Fibroblast of peridontal ligament (primary cell): ENCODE data around the gene DISP3.
"Not testable (repeated sequence)": the region's sequence is repeated elsewhere in the genome, so short reads cannot be mapped to it uniquely, and the experiment has no call there.

ENCODE experiments used
- DNase-seq: peaks from one replicate; pipeline ENCODE4 v3.0.0-alpha.2; 2010; ENCODE audit errors: extremely low read depth

The DISP3 gene

DNA sequence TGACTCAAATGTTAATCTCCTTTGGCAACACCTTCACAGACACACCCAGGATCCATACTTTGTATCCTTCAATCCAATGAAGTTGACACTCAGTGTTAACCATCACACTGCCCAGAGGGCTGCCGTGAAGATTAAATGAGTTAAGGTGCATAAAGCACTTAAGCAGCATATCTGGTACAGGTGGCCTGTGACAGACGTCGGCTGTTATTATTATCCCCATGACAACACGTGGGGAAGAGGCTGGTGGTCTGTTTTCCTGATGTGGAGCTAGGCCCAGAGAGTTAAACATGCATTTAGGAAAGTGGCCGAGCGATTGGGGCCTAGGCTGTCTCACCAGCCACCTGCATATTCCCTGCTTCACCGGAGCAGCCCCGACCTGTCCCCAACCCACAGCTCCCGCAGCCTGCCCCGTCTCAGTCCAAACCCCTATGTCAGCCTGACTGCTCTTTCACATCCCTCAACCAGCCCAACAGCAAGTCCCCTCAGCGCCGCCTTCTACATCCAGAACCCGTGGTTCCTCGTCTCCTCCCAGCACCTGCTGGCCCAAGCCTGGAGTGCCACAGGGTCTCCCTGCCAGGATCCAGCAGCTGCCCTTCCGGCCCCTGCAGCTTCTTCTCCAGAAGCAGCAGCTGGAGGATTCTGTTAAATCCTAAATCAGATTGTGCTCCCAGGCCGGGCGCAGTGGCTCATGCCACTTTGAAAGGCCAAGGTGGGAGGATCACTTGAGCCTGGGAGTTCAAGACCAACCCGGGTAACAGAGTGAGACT is 97.3 kb downstream of the DISP3 start:
- DNase-seq: no peak

DNA sequence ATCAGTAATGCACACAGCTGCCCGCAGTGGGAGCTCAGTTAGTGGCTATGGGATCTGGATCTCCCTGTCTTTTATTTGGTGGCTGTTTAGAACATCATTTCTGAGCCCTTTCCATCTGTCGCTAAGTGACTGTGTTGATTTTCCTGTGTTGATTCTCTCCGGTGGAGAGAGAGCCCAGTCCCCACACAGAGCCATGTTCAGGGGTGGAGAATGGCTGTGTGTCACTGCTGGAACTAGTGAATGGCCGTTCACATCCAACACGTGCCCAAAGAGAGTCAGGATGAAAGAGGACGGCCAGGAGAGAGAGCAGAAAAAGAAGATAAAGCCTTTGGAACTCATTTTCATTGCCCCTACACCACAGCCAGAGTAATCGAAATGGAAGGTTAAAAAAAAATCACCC is 99.0 kb downstream of the DISP3 start:
- no peak for DNase-seq

DNA sequence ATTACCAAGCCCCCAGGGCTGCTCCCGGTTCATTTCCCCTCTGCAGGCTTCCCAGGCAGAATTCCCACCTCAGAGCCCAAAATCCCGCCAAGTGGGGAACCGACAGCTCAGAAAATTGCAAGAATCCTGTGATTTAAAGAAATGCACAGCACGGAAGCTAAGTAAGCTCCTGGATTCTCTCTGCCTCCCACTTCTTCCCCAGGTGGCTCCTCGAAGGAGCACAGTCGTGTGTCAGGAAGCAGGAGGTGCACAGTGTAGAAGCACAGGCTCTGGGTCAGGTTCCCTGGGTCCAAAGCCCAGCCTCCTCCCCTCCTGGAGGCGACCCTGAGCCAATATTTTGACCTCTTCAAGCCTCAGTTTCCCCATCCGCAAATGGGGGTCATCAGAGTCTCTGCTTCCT is 100.6 kb downstream of the DISP3 start:
- DNase-seq: no peak

DNA sequence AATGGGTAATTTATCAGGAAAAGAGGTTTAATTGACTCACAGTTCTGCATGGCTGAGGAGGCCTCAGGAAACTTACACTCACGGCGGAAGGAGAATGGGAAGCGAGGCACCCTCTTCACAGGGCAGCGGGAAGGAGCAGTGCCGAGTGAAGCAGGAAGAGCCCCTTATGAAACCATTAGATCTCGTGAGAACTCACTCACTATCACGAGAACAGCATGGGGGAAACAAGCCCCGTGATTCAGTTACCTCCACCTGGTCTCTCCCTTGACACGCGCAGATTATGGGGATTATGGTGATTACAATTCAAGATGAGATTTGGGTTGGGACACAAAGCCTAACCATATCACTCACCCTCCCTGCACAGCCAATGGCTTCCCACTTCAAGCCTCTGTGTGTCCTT is 101.1 kb downstream of the DISP3 start:
- DNase-seq: not testable (repeated sequence)

DNA sequence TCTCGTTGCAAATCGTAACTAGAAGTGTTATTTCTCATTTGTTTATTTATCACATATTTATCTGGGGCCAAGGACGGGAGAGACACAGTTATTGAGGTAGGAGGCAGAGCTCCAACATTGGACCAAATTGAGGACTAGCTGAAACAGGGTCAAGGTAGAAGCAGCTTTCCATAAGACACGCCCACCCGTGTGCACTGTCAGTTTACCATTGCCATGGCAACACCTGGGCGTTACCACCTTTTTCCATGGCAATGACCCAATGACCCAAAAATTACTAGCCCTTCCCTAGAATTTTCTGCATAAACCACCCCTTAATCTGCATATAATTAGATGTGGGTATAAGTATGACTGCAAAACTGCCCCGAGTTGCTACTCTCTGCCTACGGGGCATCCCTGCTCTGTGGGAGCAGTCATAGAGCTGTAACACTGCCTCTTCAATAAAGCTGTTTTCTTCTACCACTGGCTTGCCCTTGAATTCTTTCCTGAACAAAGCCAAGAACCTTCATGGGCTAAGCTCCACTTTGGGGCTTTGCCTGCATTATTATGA is 102.6 kb downstream of the DISP3 start:
- DNase-seq: no peak

DNA sequence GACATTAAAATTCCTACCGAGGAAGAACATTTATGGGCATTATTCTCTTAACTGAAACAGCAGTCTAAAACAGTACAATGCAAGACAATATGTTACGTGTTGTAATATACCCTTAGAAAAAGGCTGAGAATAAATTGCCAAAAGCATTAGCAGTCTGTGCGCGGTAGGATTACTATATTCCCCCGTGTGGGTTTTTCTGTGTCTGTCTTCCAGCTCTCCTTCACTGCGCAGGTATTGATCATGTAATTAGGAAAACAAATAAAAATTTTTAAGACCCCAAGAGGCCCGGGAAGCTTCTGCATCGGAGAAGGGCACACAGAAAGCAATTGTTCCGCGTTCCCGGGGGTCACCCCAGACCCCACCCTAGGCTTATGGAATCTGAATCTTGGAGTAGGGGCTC is 106.4 kb downstream of the DISP3 start:
- no peak for DNase-seq
